Measurements from ENCODE around the gene TTC28.

Gene TTC28

GRCh38 chr22:28398355-28398754 lies 281.3 kb downstream of the TTC28 start:
- DNase-seq (ENCODE audit: extremely low spot score) = no peak
- TF ChIP-seq CTCF (IDR thresholded peaks at IDR 0.05; ENCODE audit: control extremely low read depth, extremely low read depth, low read depth, missing control alignments) = no peak
- ChIA-PET CTCF (interaction anchor here (1.0 kb wide), 1 partner anchor 11 kb away, joined by 3 read pairs; no protein-coding TSS in a partner anchor), POLR2A (no interaction called here)

GRCh38 chr22:28397306-28397705 lies 282.3 kb downstream of the TTC28 start:
- DNase-seq (ENCODE audit: extremely low spot score) = no peak
- ChIA-PET CTCF (no interaction called here), POLR2A (no interaction called here)
- TF ChIP-seq CTCF (IDR thresholded peaks at IDR 0.05; ENCODE audit: control extremely low read depth, extremely low read depth, low read depth, missing control alignments) = no peak

- CTCF ChIA-PET = interaction anchor here (0.8 kb wide), 1 partner anchor 46 kb away, joined by 4 read pairs; no protein-coding TSS in a partner anchor
- POLR2A ChIA-PET = no interaction called here
- no peak for DNase-seq (ENCODE audit: extremely low spot score)
- TF ChIP-seq CTCF (IDR thresholded peaks at IDR 0.05; ENCODE audit: control extremely low read depth, extremely low read depth, low read depth, missing control alignments) = no peak
Observed at GRCh38 chr22:28395920-28396753, 283.5 kb downstream of the TTC28 start.

GRCh38 chr22:28395520-28395919 lies 284.1 kb downstream of the TTC28 start:
- no peak for TF ChIP-seq CTCF (IDR thresholded peaks at IDR 0.05; ENCODE audit: control extremely low read depth, extremely low read depth, low read depth, missing control alignments)
- POLR2A ChIA-PET = no interaction called here
- no peak for DNase-seq (ENCODE audit: extremely low spot score)
- CTCF ChIA-PET = interaction anchor here (0.8 kb wide), 1 partner anchor 47 kb away, joined by 4 read pairs; no protein-coding TSS in a partner anchor

- CTCF ChIA-PET = no interaction called here
- no peak for TF ChIP-seq CTCF (IDR thresholded peaks at IDR 0.05; ENCODE audit: control extremely low read depth, extremely low read depth, low read depth, missing control alignments)
- DNase-seq (ENCODE audit: extremely low spot score) = no peak
- POLR2A ChIA-PET = no interaction called here
Observed at GRCh38 chr22:28394513-28395110, 285.0 kb downstream of the TTC28 start.

GRCh38 chr22:28381429-28382167 lies 298.0 kb downstream of the TTC28 start:
- no peak for DNase-seq (ENCODE audit: extremely low spot score)
- no peak for TF ChIP-seq CTCF (IDR thresholded peaks at IDR 0.05; ENCODE audit: control extremely low read depth, extremely low read depth, low read depth, missing control alignments)
- POLR2A ChIA-PET = no interaction called here
- CTCF ChIA-PET = interaction anchor here (1.3 kb wide), 1 partner anchor 8 kb away, joined by 4 read pairs; no protein-coding TSS in a partner anchor

Measured in GM10248 (cell line).